H9 (cell line): ENCODE results near the gene RAPH1. TPM values are rescaled to one million over a fixed set of nuclear protein-coding genes. Genes with fewer than 3 reads are reported as not detected.

ENCODE experiments used
- DNase-seq: peaks from one replicate; pipeline ENCODE4 v3.0.0-alpha.2; 2017
- H2AFZ ChIP-seq: one replicate; pipeline ENCODE4 v1.6.1; 2013; ENCODE audit warnings: mild to moderate bottlenecking, low read length, control low read depth, moderate library complexity
- H2AK5ac ChIP-seq: 2 replicates; pipeline ENCODE4 v1.6.1; 2013; ENCODE audit warnings: low read length, control low read depth, mixed read lengths; ENCODE audit not compliant: insufficient read length
- H2BK120ac ChIP-seq: one replicate; pipeline ENCODE4 v1.6.1; 2013; ENCODE audit warnings: low read depth, mild to moderate bottlenecking, low read length, control low read depth, inconsistent platforms; ENCODE audit not compliant: poor library complexity, severe bottlenecking
- H2BK12ac ChIP-seq: 2 replicates; pipeline ENCODE4 v1.6.1; 2013; ENCODE audit warnings: low read length, control low read depth, mixed read lengths, low read depth; ENCODE audit not compliant: insufficient read length
- H2BK15ac ChIP-seq: 2 replicates; pipeline ENCODE4 v1.6.1; 2013; ENCODE audit warnings: low read depth, low read length, control low read depth
- H2BK20ac ChIP-seq: one replicate; pipeline ENCODE4 v1.6.1; 2013; ENCODE audit warnings: low read depth, mild to moderate bottlenecking, low read length, control low read depth, inconsistent platforms; ENCODE audit not compliant: poor library complexity, severe bottlenecking
- H2BK5ac ChIP-seq: 2 replicates; pipeline ENCODE4 v1.6.1; 2013; ENCODE audit warnings: low read length, control low read depth, mixed read lengths; ENCODE audit not compliant: insufficient read length
- H3K14ac ChIP-seq: 2 replicates; pipeline ENCODE4 v1.6.1; 2013; ENCODE audit warnings: low read length, control low read depth; ENCODE audit not compliant: insufficient read depth
- H3K18ac ChIP-seq: 2 replicates; pipeline ENCODE4 v1.6.1; 2013; ENCODE audit warnings: low read depth, mild to moderate bottlenecking, mixed read lengths, low read length, control low read depth; ENCODE audit not compliant: insufficient read length
- H3K23ac ChIP-seq: 2 replicates; pipeline ENCODE4 v1.6.1; 2013; ENCODE audit warnings: low read length, control low read depth, mixed read lengths, low read depth; ENCODE audit not compliant: insufficient read length
- H3K23me2 ChIP-seq: 2 replicates; pipeline ENCODE4 v1.6.1; 2013; ENCODE audit warnings: low read depth, mild to moderate bottlenecking, mixed read lengths, low read length, control low read depth; ENCODE audit not compliant: insufficient read length, poor library complexity, severe bottlenecking
- H3K27ac ChIP-seq: 2 replicates; pipeline ENCODE4 v1.5.1; 2013; ENCODE audit warnings: low read length, control low read depth, mixed read lengths, low read depth; ENCODE audit not compliant: insufficient read length
- H3K27me3 ChIP-seq: 2 replicates; pipeline ENCODE4 v1.6.1; 2013; ENCODE audit warnings: low read length, control low read depth, inconsistent platforms; ENCODE audit not compliant: insufficient read depth
- H3K4ac ChIP-seq: 2 replicates; pipeline ENCODE4 v1.6.1; 2013; ENCODE audit warnings: low read depth, mild to moderate bottlenecking, control low read depth, inconsistent platforms, low read length, moderate library complexity
- H3K4me1 ChIP-seq: 2 replicates; pipeline ENCODE4 v1.6.1; 2013; ENCODE audit warnings: low read length, control low read depth, inconsistent platforms; ENCODE audit not compliant: insufficient read depth
- H3K4me2 ChIP-seq: 2 replicates; pipeline ENCODE4 v1.6.1; 2013; ENCODE audit warnings: low read length, control low read depth, mixed read lengths; ENCODE audit not compliant: insufficient read length, insufficient read depth
- H3K56ac ChIP-seq: 2 replicates; pipeline ENCODE4 v1.6.1; 2013; ENCODE audit warnings: low read depth, mild to moderate bottlenecking, mixed read lengths, low read length, control low read depth; ENCODE audit not compliant: insufficient read length
- H3K79me1 ChIP-seq: 2 replicates; pipeline ENCODE4 v1.6.1; 2013; ENCODE audit warnings: low read depth, mild to moderate bottlenecking, moderate library complexity, low read length, control low read depth, inconsistent platforms; ENCODE audit not compliant: insufficient read depth, poor library complexity, severe bottlenecking
- H3K79me2 ChIP-seq: 2 replicates; pipeline ENCODE4 v1.6.1; 2013; ENCODE audit warnings: low read length, control low read depth, inconsistent platforms; ENCODE audit not compliant: insufficient read depth
- H3K9ac ChIP-seq: 2 replicates; pipeline ENCODE4 v1.6.1; 2013; ENCODE audit warnings: low read length, control low read depth, mixed read lengths; ENCODE audit not compliant: insufficient read length; ENCODE audit errors: extremely low read depth
- H3K9me3 ChIP-seq: one replicate; pipeline ENCODE4 v1.6.1; 2013; ENCODE audit warnings: low read depth, low read length, inconsistent platforms; ENCODE audit not compliant: control insufficient read depth
- H3T11ph ChIP-seq: one replicate; pipeline ENCODE4 v1.6.1; 2013; ENCODE audit warnings: mild to moderate bottlenecking, low read length, control low read depth, inconsistent platforms
- H4K20me1 ChIP-seq: one replicate; pipeline ENCODE4 v1.6.1; 2013; ENCODE audit not compliant: control insufficient read depth, insufficient read length, insufficient read depth
- H4K5ac ChIP-seq: 2 replicates; pipeline ENCODE4 v1.6.1; 2013; ENCODE audit warnings: low read depth, mild to moderate bottlenecking, mixed read lengths, low read length, control low read depth; ENCODE audit not compliant: insufficient read length
- H4K8ac ChIP-seq: replicated peaks from 2 replicates; pipeline ENCODE4 v1.6.1; 2013; ENCODE audit warnings: low read length, control low read depth, mixed read lengths, low read depth; ENCODE audit not compliant: insufficient read length
- H4K91ac ChIP-seq: 2 replicates; pipeline ENCODE4 v1.6.1; 2013; ENCODE audit warnings: low read depth, mild to moderate bottlenecking, moderate library complexity, mixed read lengths, low read length, control low read depth; ENCODE audit not compliant: insufficient read length
- H3K27ac Mint-ChIP-seq, 3 experiments: 2 replicates in 2 of 3; 3 replicates in 1 of 3; pipeline ENCODE4 v1.8.0; 2020 to 2021; ENCODE audit warnings: mixed read lengths in 3 of 3, mild to moderate bottlenecking in 1 of 3, moderate library complexity in 1 of 3
- H3K27me3 Mint-ChIP-seq: 2 replicates; pipeline ENCODE4 v1.8.0; 2021; ENCODE audit warnings: low read depth, mild to moderate bottlenecking, moderate library complexity, mixed read lengths
- H3K36me3 Mint-ChIP-seq, 3 experiments: 2 replicates in 2 of 3; 3 replicates in 1 of 3; pipeline ENCODE4 v1.8.0; 2020 to 2021; ENCODE audit warnings: low read depth in 3 of 3, mixed read lengths in 3 of 3; ENCODE audit not compliant: insufficient read depth in 1 of 3
- H3K4me1 Mint-ChIP-seq, 2 experiments: 2 replicates each; pipeline ENCODE4 v1.8.0; 2020; ENCODE audit warnings: mixed read lengths in 2 of 2
- H3K4me3 Mint-ChIP-seq, 2 experiments: 2 replicates in 1 of 2; 3 replicates in 1 of 2; pipeline ENCODE4 v1.8.0; 2020 to 2021; ENCODE audit warnings: mild to moderate bottlenecking in 2 of 2, mixed read lengths in 2 of 2, moderate library complexity in 1 of 2
- H3K9me3 Mint-ChIP-seq, 2 experiments: 2 replicates in 1 of 2; 3 replicates in 1 of 2; pipeline ENCODE4 v1.8.0; 2020; ENCODE audit warnings: mild to moderate bottlenecking in 2 of 2, mixed read lengths in 2 of 2, moderate library complexity in 1 of 2
- CTCF ChIP-seq: fragments of 200-600 bp; sonication (generic); conservative IDR thresholded peaks from 3 replicates; pipeline ENCODE4 v1.8.0; 2021; ENCODE audit warnings: antibody characterized with exemption, mild to moderate bottlenecking
- WGBS: extraction: QIAGEN DNeasy Blood & Tissue Kit; methylation state at CpG from one replicate; pipeline ENCODE4 v1.1.7; 2013; ENCODE audit warnings: missing lambda C conversion rate, low lambda C conversion rate, mixed read lengths; ENCODE audit not compliant: insufficient read length; ENCODE audit errors: extremely low coverage; 5-methylcytosine and 5-hydroxymethylcytosine counted together
- total RNA-seq: library from RNA; stranded (reverse); gene quantifications from 2 replicates; pipeline ENCODE4 v1.2.1, GENCODE V29; 2021

The RAPH1 gene
- total RNA-seq, 1 experiment from 2014 or later = 17.1 TPM

GRCh38 chr2:203551778-203552177 lies 16.7 kb upstream of the RAPH1 start:
- no peak overlapping the region for H2AK5ac ChIP-seq
- H3K9ac ChIP-seq = no peak overlapping the region
- H2BK120ac ChIP-seq = no peak overlapping the region
- H3K23ac ChIP-seq = no peak overlapping the region
- H3K4me1 ChIP-seq = peaks cover 3% of the 10 kb centered on the region; the same call in 1 of the 2 replicates
- H3K79me1 ChIP-seq = no peaks in the 10 kb centered on the region
- H3K4ac ChIP-seq = no peak overlapping the region
- no peaks in the 10 kb centered on the region; the same call in 1 of the 2 replicates for H3K27me3 Mint-ChIP-seq
- H3K4me2 ChIP-seq = no peak overlapping the region
- H3K18ac ChIP-seq = no peak overlapping the region
- H3K27me3 ChIP-seq = no peaks in the 10 kb centered on the region
- no peak overlapping the region for H3K14ac ChIP-seq
- WGBS = no CpG with 5 or more reads among the region's 3 CpGs
- no peak overlapping the region for H4K5ac ChIP-seq
- H2AFZ ChIP-seq = no peak overlapping the region
- no peaks in the 10 kb centered on the region for H3K79me2 ChIP-seq
- no peak overlapping the region for H2BK20ac ChIP-seq
- no peak for TF ChIP-seq CTCF
- peaks cover 6 to 11% of the 10 kb centered on the region in 2 experiments; a peak in 3 of 4 replicates for H3K4me1 Mint-ChIP-seq
- no peak overlapping the region for H3K4me3 Mint-ChIP-seq
- H3K23me2 ChIP-seq = no peaks in the 10 kb centered on the region
- H3K27ac ChIP-seq = no peak overlapping the region
- H2BK12ac ChIP-seq = no peak overlapping the region
- no peak overlapping the region for H4K8ac ChIP-seq
- no peaks in the 10 kb centered on the region; a peak in 1 of 5 replicates for H3K9me3 Mint-ChIP-seq
- H2BK5ac ChIP-seq = no peak overlapping the region
- no peak overlapping the region; a peak in 1 of 7 replicates for H3K27ac Mint-ChIP-seq
- H3K9me3 ChIP-seq = no peaks in the 10 kb centered on the region
- H2BK15ac ChIP-seq = no peak overlapping the region
- H3K56ac ChIP-seq = no peak overlapping the region
- DNase-seq = no peak
- no peaks in the 10 kb centered on the region for H4K20me1 ChIP-seq
- H3T11ph ChIP-seq = no peak overlapping the region
- no peak overlapping the region for H4K91ac ChIP-seq
- H3K36me3 Mint-ChIP-seq = no peaks in the 10 kb centered on the region
